Rectal smooth muscle tissue (tissue), 1 donor: ENCODE results near the gene PARD6A.

ENCODE experiments used
- H3K27ac ChIP-seq: one replicate; pipeline ENCODE4 v1.7.0; 2013; ENCODE audit warnings: low read depth, low read length, inconsistent platforms
- H3K27me3 ChIP-seq: one replicate; pipeline ENCODE4 v1.7.0; 2013; ENCODE audit warnings: low read length; ENCODE audit not compliant: control insufficient read depth, insufficient read depth
- H3K36me3 ChIP-seq: one replicate; pipeline ENCODE4 v1.7.0; 2013; ENCODE audit warnings: low read length; ENCODE audit not compliant: control insufficient read depth, insufficient read depth
- H3K4me1 ChIP-seq: one replicate; pipeline ENCODE4 v1.7.0; 2013; ENCODE audit warnings: low read length; ENCODE audit not compliant: control insufficient read depth, insufficient read depth
- H3K4me3 ChIP-seq: one replicate; pipeline ENCODE4 v1.7.0; 2013; ENCODE audit warnings: low read length
- H3K9ac ChIP-seq: one replicate; pipeline ENCODE4 v1.7.0; 2013; ENCODE audit warnings: low read length

PARD6A gene

DNA sequence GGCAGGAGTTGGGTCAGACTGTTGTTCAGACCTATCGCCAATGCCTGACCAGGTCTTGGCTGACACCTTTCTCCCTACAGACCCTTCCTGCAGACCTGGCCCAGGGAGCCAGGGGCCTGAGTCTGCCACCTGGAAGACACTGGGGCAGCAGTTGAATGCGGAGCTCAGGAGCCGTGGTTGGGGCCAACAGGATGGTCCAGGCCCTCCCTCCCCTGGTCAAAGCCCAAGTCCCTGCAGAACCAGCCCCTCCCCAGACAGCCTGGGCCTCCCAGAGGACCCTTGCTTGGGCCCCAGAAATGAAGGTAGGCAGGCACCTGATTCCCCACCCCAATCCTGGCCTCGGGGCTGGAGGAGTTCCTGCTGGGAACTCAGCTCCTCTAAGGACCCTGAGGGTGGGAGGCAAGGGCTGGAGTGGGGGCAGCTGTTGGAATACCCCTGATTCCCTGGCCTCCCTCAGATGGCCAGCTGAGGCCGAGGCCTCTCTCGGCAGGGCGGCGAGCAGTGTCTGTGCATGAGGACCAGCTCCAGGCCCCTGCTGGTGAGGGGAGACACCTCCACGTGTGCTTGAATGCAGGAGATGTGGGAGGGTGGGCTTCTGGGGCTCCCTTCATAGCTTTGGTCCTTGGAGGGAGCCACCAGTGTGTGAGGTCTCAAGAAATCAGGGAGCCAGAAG, 4.3 kb upstream of the PARD6A start:
- Histone ChIP-seq H3K4me3 (no peak overlapping the region), H3K9ac (no peak overlapping the region), H3K36me3 (peaks cover 4% of the 10 kb centered on the region), H3K4me1 (peaks cover 11% of the 10 kb centered on the region), H3K27ac (no peak overlapping the region), H3K27me3 (peaks cover 19% of the 10 kb centered on the region)

DNA sequence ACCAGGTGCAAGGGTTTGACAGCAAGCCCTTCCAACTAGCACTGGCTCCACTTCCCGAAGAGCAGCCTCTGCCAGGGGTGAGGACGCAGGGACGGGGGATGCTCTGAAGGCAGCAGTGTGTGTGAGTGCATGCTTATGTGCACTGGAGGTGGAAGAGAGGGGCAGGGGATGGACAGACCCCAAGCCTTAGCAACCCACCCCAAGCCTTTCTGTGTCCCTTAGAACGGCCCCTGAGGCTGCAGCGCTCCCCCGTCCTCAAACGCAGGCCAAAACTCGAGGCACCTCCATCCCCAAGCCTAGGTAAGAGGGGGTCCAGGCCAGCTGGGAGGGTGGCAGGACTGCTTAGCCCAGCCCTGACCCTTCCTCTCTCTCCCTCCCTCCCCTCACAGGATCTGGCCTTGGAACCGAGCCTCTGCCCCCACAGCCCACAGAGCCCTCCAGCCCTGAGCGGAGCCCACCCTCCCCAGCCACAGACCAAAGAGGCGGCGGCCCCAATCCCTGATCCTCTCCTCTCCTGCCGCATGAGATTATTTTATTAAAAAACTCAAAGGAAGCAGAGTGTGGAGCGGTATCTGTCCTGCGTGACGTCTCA, 3.6 kb upstream of the PARD6A start:
- Histone ChIP-seq H3K4me1 (peaks cover 11% of the 10 kb centered on the region), H3K9ac (no peak overlapping the region), H3K36me3 (peaks cover 4% of the 10 kb centered on the region), H3K27ac (no peak overlapping the region), H3K4me3 (no peak overlapping the region), H3K27me3 (peaks cover 14% of the 10 kb centered on the region)

DNA sequence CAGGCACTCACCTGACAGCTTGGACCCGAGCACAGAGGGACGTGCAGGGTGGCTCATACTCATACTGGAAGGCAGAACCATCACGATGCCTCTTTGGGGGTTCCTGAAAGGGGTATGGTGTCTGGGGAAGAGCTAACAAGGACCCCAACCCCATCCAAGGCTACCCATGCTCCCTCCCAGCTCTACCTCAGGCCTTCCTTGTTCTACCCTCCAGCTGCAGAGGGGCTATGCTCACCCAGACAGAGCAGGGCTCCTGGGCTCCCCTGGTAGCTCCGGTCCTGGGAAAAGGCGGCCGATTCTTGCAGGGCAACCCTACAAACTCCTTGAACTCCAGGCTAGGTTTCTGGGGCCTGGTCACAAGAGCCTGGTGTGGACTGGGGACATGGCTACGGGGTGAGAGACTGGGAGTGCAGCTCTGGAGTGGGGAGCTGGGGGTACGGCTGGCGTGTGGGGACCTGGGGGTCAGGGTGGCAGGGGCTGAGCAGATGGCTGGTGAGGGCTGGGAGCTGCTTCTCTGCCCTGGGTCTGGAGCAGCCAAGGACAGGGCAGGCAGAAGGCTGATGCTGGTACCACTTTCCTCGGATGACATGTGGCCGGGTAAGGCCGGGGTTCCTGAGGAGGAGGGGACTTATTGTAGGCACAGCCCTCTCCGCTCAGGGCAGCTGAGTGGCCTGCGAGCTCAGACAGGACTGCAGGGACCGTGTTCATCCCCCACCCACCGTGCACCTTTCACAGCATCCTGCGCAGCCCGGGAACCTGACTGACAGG, 2.8 kb upstream of the PARD6A start:
- H3K27me3 ChIP-seq: peaks cover 12% of the 10 kb centered on the region
- H3K9ac ChIP-seq: no peak overlapping the region
- no peak overlapping the region for H3K4me3 ChIP-seq
- peaks cover 11% of the 10 kb centered on the region for H3K4me1 ChIP-seq
- peaks cover 4% of the 10 kb centered on the region for H3K36me3 ChIP-seq
- H3K27ac ChIP-seq: no peak overlapping the region

DNA sequence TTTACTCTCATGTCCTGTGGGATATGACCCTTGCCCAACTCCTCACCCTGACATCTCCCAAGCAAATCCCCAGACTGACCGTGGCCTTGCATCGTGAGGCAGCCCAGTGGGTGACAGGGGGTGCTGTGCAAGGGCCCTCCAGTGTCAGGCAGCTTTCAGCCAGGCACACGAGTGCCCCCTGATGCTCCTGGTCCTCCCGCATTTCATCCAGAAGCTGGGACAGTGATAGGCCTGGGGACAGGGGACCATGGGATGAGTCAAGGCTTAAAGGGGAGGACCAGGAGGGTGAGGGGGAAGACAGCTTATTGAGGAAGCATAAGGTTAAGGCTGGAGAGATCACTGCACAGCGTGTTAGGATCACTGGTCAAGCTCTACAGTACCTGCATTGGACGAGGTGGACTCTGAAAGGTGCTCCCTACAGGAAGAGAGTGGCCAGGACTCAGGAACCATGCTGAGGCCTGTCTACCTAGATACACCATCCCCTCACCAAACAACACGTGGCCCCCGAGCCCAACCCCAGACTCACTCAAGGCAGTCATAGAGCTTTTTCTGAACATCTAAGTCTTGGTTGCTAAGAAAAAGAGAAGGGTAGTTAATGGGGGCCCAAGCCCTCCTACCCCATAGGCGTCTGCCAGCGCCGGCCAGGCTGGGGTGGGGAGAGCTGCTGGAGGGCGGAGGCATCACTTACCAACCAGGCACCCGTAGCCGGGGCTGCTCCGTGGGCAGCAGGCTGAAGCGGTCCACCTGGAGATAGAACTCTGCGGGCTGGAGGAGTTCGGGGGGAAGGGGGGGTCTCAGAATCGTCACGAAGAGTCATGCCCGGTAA, 1.7 kb upstream of the PARD6A start:
- Histone ChIP-seq H3K9ac (no peak overlapping the region), H3K27me3 (peaks cover 9% of the 10 kb centered on the region), H3K4me3 (peak overlapping the region; percentile 98), H3K4me1 (peaks cover 11% of the 10 kb centered on the region), H3K27ac (no peak overlapping the region), H3K36me3 (peaks cover 4% of the 10 kb centered on the region)

DNA sequence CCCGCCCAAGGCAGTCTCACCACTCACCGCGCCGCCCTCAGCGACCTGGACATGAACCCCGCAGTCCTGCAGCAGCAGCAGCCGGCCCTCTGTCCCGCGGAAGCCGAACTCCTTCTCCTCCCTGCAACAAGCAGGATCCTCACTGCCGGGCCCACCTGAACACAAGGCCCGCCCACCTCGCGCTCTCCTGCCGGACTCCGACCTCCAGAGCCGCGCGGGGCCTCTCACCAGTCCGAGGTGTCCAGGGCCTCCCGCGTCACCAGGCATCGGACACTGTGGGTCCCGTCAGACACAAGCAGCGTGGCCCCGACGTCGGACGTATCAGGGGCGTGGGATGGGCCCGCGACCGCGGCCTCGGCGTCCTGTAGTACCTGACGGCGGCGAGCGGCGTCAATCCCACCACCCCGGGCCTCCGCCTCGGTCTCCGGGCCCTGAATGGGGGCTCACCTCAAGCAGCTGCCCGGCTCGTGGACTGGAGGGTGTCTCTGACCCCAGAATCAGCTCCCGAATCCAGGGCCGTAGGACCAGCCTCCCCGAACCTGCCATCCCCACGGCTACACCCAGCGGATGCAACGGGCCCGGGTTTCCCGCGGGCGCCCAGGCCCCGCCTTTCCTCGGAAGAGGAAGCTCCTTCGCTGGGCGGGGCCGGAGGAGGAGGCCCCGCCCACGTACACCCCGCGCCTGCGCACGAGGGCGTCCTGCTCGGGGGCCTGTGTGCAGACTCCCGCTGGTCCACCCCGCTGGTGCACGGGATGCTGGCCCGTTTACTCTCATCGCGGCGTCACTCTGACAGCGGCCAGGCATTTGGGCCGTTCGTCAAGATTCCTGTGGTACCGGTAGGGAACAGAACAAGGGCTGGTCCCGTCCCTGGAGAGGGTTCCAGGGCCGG, 841 bp upstream of the PARD6A start, which contains the start of gene ACD:
Gene ACD, minus strand, starts transcription at position 586 of the 889 bp plus-strand sequence. Its CDS starts 40 bp downstream, at position 546.
- Histone ChIP-seq H3K36me3 (peaks cover 4% of the 10 kb centered on the region), H3K27me3 (peaks cover 2% of the 10 kb centered on the region)

DNA sequence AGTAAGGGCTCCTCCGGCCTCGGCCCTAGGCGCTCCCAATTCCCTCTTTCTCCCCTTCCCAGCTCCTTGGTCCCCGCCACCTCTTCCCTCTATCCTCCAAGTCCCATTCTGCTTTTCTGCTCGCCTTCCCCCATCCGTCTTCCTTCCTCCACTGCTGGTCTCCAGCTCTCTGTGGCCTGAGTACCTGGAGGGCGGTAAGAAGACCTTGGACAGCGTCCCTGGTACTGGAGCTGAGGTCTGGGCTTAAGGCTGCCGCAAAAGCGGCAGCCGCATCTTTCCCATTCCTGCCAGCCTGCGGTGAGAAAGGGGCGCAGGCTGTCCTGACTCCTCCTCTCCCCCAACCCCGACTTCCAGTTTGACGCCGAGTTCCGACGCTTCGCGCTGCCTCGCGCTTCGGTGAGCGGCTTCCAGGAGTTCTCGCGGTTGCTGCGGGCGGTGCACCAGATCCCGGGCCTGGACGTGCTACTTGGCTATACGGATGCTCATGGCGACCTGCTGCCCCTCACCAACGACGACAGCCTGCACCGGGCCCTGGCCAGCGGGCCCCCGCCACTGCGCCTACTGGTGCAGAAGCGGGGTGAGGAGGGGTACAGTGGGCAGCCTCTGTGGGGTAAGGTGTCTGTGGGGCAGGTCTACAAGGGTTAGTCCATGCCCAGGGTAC, 471 bp downstream of the PARD6A start:
- H3K9ac ChIP-seq: peak overlapping the region; percentile 5
- peak overlapping the region; percentile 98 for H3K4me3 ChIP-seq
- H3K27me3 ChIP-seq: no peaks in the 10 kb centered on the region
- peaks cover 19% of the 10 kb centered on the region for H3K4me1 ChIP-seq
- peak overlapping the region; percentile 58 for H3K27ac ChIP-seq
- H3K36me3 ChIP-seq: peaks cover 4% of the 10 kb centered on the region

More for the DNA sequence above, 841 bp upstream of the PARD6A start, which contains the start of gene ACD:
- H3K27ac ChIP-seq: peak within 1 kb of the TSS; percentile 90
- peaks cover 11% of the 10 kb centered on the region for H3K4me1 ChIP-seq
- peak within 1 kb of the TSS; percentile 46 for H3K9ac ChIP-seq
- peak within 1 kb of the TSS; percentile 98 for H3K4me3 ChIP-seq

DNA sequence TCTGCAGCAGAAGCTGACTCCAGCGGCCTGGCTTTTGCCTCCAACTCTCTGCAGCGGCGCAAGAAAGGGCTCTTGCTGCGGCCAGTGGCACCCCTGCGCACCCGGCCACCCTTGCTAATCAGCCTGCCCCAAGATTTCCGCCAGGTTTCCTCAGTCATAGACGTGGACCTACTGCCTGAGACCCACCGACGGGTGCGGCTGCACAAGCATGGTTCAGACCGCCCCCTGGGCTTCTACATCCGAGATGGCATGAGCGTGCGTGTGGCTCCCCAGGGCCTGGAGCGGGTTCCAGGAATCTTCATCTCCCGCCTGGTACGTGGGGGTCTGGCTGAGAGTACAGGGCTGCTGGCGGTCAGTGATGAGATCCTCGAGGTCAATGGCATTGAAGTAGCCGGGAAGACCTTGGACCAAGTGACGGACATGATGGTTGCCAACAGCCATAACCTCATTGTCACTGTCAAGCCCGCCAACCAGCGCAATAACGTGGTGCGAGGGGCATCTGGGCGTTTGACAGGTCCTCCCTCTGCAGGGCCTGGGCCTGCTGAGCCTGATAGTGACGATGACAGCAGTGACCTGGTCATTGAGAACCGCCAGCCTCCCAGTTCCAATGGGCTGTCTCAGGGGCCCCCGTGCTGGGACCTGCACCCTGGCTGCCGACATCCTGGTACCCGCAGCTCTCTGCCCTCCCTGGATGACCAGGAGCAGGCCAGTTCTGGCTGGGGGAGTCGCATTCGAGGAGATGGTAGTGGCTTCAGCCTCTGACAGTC, 1.3 kb downstream of the PARD6A start:
- H3K4me3 ChIP-seq: no peak overlapping the region
- no peaks in the 10 kb centered on the region for H3K27me3 ChIP-seq
- no peak overlapping the region for H3K27ac ChIP-seq
- peaks cover 1% of the 10 kb centered on the region for H3K36me3 ChIP-seq
- H3K4me1 ChIP-seq: peaks cover 21% of the 10 kb centered on the region
- H3K9ac ChIP-seq: no peak overlapping the region

DNA sequence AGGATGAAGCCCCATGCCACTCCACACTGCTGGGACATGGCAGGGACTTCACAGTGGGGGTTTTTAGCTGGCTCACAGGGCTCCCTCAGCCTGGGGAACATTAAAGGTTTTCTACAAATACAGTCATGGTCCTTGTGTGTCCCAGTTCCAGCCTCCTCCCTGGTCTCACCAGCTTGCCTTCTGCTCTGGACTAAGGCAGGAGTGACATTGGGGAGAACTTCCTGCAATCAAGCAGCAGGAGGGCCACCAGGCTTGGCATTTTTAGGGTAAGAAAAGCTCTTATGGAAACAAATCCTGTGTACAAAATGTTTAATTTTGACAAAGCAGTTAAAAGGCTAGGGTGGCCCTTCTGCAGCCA, 1.9 kb downstream of the PARD6A start:
- Histone ChIP-seq H3K4me1 (peaks cover 27% of the 10 kb centered on the region), H3K27ac (no peak overlapping the region), H3K9ac (no peak overlapping the region), H3K27me3 (no peaks in the 10 kb centered on the region), H3K36me3 (no peaks in the 10 kb centered on the region), H3K4me3 (no peak overlapping the region)

DNA sequence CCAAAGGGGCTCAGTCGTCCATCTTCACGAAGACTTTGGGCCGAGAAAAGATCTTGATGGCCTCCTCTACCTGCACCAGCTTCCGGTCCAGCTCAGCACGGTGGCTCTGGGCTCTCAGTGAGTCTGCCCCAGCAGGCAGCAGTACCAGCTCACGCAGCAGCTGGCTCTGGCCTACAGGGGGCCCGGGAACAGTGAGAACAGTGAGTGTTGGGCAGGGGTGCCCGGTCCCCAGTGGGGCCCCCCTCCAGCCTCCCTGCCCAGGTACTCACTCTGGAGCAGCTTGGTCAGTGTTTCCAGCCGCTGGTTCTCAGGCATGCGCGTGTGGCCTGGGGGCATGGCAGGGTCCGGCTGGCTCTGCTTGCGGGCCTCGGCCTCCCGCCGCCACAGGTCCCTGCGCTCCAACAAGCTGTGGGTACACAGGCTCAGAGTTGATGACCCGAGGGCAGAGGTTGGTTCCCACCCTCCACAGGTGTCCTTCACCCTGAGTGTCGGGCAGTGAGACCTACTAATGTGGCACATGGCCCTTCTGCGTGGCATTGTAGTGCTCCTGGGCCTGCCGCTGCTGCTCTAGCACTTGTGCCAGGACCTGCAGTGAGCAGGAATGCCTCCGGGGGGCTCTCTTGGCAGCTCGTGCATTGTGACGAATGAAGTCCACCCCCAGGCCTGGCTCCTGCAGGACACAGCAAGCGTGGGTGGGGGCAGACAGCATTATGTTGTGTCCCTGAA, 2.6 kb downstream of the PARD6A start:
- no peak overlapping the region for H3K4me3 ChIP-seq
- no peak overlapping the region for H3K27ac ChIP-seq
- no peaks in the 10 kb centered on the region for H3K27me3 ChIP-seq
- peaks cover 31% of the 10 kb centered on the region for H3K4me1 ChIP-seq
- no peak overlapping the region for H3K9ac ChIP-seq
- H3K36me3 ChIP-seq: no peaks in the 10 kb centered on the region

DNA sequence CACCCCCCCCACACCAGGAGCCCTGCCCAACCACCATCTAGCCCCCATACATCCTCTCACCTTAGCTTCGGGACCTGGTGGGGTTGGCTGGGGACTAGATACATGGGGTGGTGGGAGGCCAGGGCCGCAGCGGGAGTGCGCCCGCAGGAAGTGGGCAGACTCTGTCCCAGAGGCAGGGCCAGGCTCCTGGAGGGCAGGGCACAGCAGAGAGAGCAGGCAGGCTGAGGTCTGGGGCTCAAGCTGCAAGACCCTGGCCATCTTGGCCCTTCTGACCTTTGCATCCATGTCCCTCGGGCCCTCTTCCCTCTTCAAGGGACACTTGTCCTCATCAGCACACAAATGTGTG, 3.1 kb downstream of the PARD6A start:
- Histone ChIP-seq H3K9ac (no peak overlapping the region), H3K36me3 (no peaks in the 10 kb centered on the region), H3K4me1 (peaks cover 30% of the 10 kb centered on the region), H3K4me3 (no peak overlapping the region), H3K27me3 (no peaks in the 10 kb centered on the region), H3K27ac (no peak overlapping the region)
